Measurements from ENCODE around the gene AHNAK2.

DNA sequence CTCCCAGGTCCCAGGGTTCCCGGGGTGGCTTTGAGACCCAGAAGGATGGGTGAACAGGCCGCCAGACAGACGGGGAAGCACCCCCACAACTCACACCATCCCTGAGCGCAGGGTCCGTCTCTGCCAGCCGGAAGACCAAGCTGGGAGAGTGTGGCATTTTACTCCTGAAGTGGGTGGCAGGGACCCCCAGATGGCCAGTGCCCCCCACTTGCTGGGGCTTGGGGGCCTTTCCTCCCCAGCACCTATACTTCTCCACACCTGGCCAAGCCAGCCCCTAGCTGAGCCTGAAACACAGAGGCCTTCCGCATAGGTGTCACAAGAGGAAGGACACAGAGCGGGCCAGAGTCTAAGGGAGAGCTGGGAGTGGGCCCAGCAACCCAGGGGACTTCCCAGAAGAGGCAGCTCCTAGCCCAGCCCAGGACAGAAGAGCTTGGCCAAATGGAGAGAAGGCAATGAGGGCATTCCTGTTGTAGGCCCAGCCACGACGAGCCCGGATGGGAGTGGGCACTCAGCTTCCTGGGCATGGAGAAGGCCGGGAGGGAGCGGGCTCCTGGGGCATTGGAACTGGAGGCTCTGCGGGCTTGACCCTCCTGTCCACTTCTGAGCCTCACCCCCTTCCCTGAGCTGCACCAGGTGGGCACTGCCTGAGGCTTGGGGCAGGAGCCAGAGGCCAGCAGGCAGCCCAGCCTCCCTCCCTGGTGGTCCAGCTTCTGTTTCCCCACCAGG is 3.3 kb downstream of the AHNAK2 start:
- TF ChIP-seq, protein P1, sequence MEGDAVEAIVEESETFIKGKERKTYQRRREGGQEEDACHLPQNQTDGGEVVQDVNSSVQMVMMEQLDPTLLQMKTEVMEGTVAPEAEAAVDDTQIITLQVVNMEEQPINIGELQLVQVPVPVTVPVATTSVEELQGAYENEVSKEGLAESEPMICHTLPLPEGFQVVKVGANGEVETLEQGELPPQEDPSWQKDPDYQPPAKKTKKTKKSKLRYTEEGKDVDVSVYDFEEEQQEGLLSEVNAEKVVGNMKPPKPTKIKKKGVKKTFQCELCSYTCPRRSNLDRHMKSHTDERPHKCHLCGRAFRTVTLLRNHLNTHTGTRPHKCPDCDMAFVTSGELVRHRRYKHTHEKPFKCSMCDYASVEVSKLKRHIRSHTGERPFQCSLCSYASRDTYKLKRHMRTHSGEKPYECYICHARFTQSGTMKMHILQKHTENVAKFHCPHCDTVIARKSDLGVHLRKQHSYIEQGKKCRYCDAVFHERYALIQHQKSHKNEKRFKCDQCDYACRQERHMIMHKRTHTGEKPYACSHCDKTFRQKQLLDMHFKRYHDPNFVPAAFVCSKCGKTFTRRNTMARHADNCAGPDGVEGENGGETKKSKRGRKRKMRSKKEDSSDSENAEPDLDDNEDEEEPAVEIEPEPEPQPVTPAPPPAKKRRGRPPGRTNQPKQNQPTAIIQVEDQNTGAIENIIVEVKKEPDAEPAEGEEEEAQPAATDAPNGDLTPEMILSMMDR (IDR thresholded peaks at IDR 0.05; ENCODE audit: low read length): no peak
- TF ChIP-seq EZH2 (optimal IDR thresholded peaks at IDR 0.05; ENCODE audit: low read depth, low read length) (no peak), EZH2phosphoT487 (IDR thresholded peaks at IDR 0.05; ENCODE audit: low read length) (no peak)

All from MM.1S (cell line).